ENCODE data around the gene SI. TPM values are rescaled to one million over a fixed set of nuclear protein-coding genes. Genes with fewer than 3 reads are reported as not detected.

Gene SI
- total RNA-seq, 1 donor from 2014 or later, result not detected

GRCh38 chr3:164929642-164930041 is 148.7 kb downstream of the SI start:
- no peaks in the 10 kb centered on the region for H3K36me3 Mint-ChIP-seq (ENCODE audit: low read depth, unreplicated experiment)
- no peak overlapping the region for H3K4me3 Mint-ChIP-seq (ENCODE audit: unreplicated experiment)
- no peaks in the 10 kb centered on the region for H3K4me1 Mint-ChIP-seq (ENCODE audit: unreplicated experiment)
- DNase-seq (ENCODE audit: low spot score), result no peak
- H3K27ac Mint-ChIP-seq (ENCODE audit: unreplicated experiment), result no peak overlapping the region
- TF ChIP-seq CTCF (IDR thresholded peaks at IDR 0.05; ENCODE audit: unreplicated experiment), result no peak
- H3K9me3 Mint-ChIP-seq (ENCODE audit: unreplicated experiment), result no peaks in the 10 kb centered on the region
- H3K27me3 Mint-ChIP-seq (ENCODE audit: unreplicated experiment), result no peaks in the 10 kb centered on the region

Other genes with a start within 250 kb of the SI start
- gene SLITRK3, start 117.9 kb upstream of the SI start, total RNA-seq (ENCODE audit: unreplicated experiment), result not detected